ENCODE measurements around the gene SLC24A3. TPM values are rescaled to one million over a fixed set of nuclear protein-coding genes. Genes with fewer than 3 reads are reported as not detected.

Gene SLC24A3
- total RNA-seq, 3 donors from 2014 or later, result 4.9 to 12.3 (median 5.9) TPM

DNA sequence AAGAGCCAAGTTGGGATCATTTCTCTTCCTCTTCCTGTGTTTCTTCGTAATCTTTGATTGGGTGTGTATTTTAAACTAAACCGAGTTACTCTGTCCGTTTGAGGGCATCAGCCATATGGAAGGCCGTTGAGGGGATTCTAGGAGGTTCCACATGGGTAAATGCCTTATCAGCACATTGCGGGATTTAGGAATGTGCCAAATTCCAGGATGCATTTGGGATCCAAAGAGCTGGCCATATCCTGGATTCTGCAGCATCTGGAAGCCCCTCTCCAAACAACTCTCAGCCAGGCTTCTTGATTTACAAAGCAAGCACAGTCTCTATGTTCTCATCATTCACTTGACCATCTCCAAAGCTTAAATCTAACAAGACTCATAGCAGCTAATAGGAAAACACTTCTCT, 478.0 kb downstream of the SLC24A3 start:
- intact Hi-C loops (cut with DNase I; ENCODE audit: low total_unique reads), result loop anchor here (10.0 kb wide), 1 partner anchor 304 kb away; no protein-coding TSS in a partner anchor
- no peak for TF ChIP-seq POLR2AphosphoS5 (IDR thresholded peaks at IDR 0.05)
- TF ChIP-seq, protein P1, sequence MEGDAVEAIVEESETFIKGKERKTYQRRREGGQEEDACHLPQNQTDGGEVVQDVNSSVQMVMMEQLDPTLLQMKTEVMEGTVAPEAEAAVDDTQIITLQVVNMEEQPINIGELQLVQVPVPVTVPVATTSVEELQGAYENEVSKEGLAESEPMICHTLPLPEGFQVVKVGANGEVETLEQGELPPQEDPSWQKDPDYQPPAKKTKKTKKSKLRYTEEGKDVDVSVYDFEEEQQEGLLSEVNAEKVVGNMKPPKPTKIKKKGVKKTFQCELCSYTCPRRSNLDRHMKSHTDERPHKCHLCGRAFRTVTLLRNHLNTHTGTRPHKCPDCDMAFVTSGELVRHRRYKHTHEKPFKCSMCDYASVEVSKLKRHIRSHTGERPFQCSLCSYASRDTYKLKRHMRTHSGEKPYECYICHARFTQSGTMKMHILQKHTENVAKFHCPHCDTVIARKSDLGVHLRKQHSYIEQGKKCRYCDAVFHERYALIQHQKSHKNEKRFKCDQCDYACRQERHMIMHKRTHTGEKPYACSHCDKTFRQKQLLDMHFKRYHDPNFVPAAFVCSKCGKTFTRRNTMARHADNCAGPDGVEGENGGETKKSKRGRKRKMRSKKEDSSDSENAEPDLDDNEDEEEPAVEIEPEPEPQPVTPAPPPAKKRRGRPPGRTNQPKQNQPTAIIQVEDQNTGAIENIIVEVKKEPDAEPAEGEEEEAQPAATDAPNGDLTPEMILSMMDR (IDR thresholded peaks at IDR 0.05), result no peak
- no peak for TF ChIP-seq POLR2A (IDR thresholded peaks at IDR 0.05)
- no peaks in the 10 kb centered on the region for H3K9me3 ChIP-seq

DNA sequence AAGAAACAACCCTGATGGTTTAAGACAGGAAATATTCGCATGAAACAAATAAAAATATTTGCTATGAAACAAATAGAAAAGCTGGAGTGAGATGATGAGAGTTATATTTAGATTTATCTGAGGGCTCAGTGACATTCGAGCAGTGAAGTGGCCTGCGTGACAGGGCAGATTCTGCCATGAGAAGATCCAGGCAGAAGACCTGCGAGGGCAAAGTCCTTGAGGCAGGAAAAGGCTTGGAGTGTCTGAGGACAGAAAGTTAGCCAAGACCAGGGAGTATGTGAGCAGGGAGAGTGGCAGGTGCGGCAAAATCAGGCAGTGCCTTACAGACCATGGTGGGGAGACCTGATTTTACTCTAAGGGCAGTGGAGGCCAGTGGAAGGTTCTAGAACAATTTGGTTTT, 478.7 kb downstream of the SLC24A3 start:
- Histone ChIP-seq H3K4me3 (no peak overlapping the region), H3K36me3 (no peaks in the 10 kb centered on the region), H3K4me1 (no peaks in the 10 kb centered on the region), H3K27ac (no peak overlapping the region), H3K27me3 (no peaks in the 10 kb centered on the region), H3K9me3 (no peaks in the 10 kb centered on the region)
- no peak for DNase-seq (ENCODE audit: low spot score in 2 of 2)
- intact Hi-C loops (cut with DNase I; ENCODE audit: low total_unique reads), result loop anchor here (10.0 kb wide), 1 partner anchor 304 kb away; no protein-coding TSS in a partner anchor
- TF ChIP-seq, protein P1 (IDR thresholded peaks at IDR 0.05), result no peak
- TF ChIP-seq POLR2AphosphoS5 (IDR thresholded peaks at IDR 0.05), result no peak
- TF ChIP-seq POLR2A (IDR thresholded peaks at IDR 0.05), result no peak

More for the DNA sequence above, 478.0 kb downstream of the SLC24A3 start:
- Histone ChIP-seq H3K27me3 (no peaks in the 10 kb centered on the region), H3K36me3 (no peaks in the 10 kb centered on the region), H3K4me3 (no peak overlapping the region), H3K4me1 (no peaks in the 10 kb centered on the region), H3K27ac (no peak overlapping the region)
- DNase-seq (ENCODE audit: low spot score in 2 of 2), result no peak

DNA sequence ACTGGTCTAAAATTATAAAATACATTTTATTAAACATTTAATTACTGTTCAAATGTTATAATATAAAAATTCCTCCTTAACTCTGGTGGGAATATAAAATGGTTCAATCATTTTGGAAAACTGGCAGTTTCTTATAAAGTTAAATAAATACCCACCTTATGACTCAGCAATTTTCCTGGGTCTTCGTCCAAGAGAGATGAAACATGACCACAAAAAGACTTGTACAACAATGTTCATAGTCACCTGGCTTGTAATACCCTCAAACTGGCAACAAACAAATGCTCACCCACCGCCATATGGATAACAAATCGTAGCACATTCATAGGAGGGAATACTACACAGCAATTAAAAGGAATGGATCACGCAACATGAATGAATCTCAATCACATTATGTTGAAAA, 479.7 kb downstream of the SLC24A3 start:
- no peaks in the 10 kb centered on the region for H3K9me3 ChIP-seq
- intact Hi-C loops (cut with DNase I; ENCODE audit: low total_unique reads), result loop anchor here (10.0 kb wide), 1 partner anchor 303 kb away; no protein-coding TSS in a partner anchor
- DNase-seq (ENCODE audit: low spot score in 2 of 2), result no peak
- no peaks in the 10 kb centered on the region for H3K27me3 ChIP-seq
- H3K4me3 ChIP-seq, result no peak overlapping the region
- H3K27ac ChIP-seq, result no peak overlapping the region
- TF ChIP-seq POLR2AphosphoS5 (IDR thresholded peaks at IDR 0.05) (no peak), POLR2A (IDR thresholded peaks at IDR 0.05) (no peak)
- TF ChIP-seq, protein P1 (IDR thresholded peaks at IDR 0.05), result no peak
- no peaks in the 10 kb centered on the region for H3K4me1 ChIP-seq
- H3K36me3 ChIP-seq, result no peaks in the 10 kb centered on the region

DNA sequence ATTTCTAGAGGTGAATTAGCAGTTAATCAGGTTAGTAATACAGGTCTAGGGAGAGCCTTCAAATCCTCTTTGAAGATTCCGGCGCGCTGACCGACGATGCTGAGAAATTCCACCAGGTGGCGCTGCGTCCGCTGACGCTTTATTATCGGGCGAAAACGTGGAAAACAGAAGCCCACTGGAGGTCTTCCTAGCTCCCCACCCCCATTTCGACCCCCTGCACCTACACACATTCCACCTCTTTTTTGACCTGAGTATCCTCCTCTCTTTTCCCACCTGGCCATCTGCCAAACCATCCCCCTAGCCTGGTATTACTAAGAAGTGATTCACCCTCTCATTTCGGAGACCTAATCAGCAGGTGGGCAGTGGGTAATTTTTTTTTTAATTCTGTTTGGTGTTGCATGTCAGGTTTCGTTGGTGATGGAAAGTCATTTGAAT, 480.3 kb downstream of the SLC24A3 start:
- no peak overlapping the region for H3K27ac ChIP-seq
- no peaks in the 10 kb centered on the region for H3K9me3 ChIP-seq
- no peaks in the 10 kb centered on the region for H3K4me1 ChIP-seq
- H3K4me3 ChIP-seq, result peak overlapping the region in 1 of 3 donors; percentile 36
- TF ChIP-seq POLR2AphosphoS5 (IDR thresholded peaks at IDR 0.05) (no peak), POLR2A (IDR thresholded peaks at IDR 0.05) (no peak)
- TF ChIP-seq, protein P1 (IDR thresholded peaks at IDR 0.05), result peak; percentile 89 to 95 (median 93)
- peak; percentile 20 to 70 for DNase-seq (ENCODE audit: low spot score in 2 of 2)
- H3K36me3 ChIP-seq, result no peaks in the 10 kb centered on the region
- no peaks in the 10 kb centered on the region for H3K27me3 ChIP-seq
- intact Hi-C loops (cut with DNase I; ENCODE audit: low total_unique reads), result loop anchor here (10.0 kb wide), 1 partner anchor 302 kb away; no protein-coding TSS in a partner anchor

DNA sequence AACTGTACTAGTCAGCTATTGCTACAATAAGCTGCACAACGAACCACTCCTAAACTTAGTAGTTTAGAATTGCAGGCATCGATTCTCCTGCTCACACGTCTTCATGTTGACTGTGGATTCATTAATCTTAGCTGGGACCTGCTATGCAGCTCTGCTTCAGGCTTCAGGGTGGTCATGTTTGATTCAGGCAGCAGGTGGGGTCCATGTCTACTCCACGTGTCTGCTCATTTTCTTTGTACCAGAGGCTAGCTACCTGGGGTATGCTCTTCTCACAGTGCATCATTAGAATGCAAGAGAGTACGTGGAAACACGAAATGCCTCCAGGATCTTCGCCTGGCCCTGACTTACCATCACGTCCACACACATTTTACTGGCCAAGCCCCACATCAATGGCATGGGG, 481.1 kb downstream of the SLC24A3 start:
- H3K36me3 ChIP-seq, result no peaks in the 10 kb centered on the region
- no peak overlapping the region for H3K4me3 ChIP-seq
- no peak for DNase-seq (ENCODE audit: low spot score in 2 of 2)
- no peaks in the 10 kb centered on the region for H3K9me3 ChIP-seq
- H3K27me3 ChIP-seq, result no peaks in the 10 kb centered on the region
- no peaks in the 10 kb centered on the region for H3K4me1 ChIP-seq
- TF ChIP-seq, protein P1 (IDR thresholded peaks at IDR 0.05), result no peak
- no peak for TF ChIP-seq POLR2A (IDR thresholded peaks at IDR 0.05)
- no peak for TF ChIP-seq POLR2AphosphoS5 (IDR thresholded peaks at IDR 0.05)
- intact Hi-C loops (cut with DNase I; ENCODE audit: low total_unique reads), result loop anchor here (10.0 kb wide), 1 partner anchor 301 kb away; no protein-coding TSS in a partner anchor
- no peak overlapping the region for H3K27ac ChIP-seq

Data from breast epithelium (tissue), 4 donors.